Measurements from ENCODE around the gene RBM39. TPM values are rescaled to one million over a fixed set of nuclear protein-coding genes. Genes with fewer than 3 reads are reported as not detected.

Gene RBM39
- total and polyA plus RNA-seq, 9 of the 15 experiments (the other 6 are each of a cell fraction or from before 2014, with no cell fraction given) = 143 to 319 (median 228) TPM

- TF ChIP-seq ZNF740 (CRISPR knock-in tag; IDR thresholded peaks at IDR 0.05) (peak; percentile 71; the same call in 1 of the 2 replicates), ZNF740 (tag; IDR thresholded peaks at IDR 0.05) (peak in 1 of 2 experiments; percentile 55; a peak in 1 of 4 replicates), MYC (IDR thresholded peaks at IDR 0.05; ENCODE audit: low read depth, low read length) (peak; percentile 96), MYC (CRISPR knock-in tag; IDR thresholded peaks at IDR 0.05; ENCODE audit: borderline replicate concordance, low read depth) (peak; percentile 93), POLR2A (conservative IDR thresholded peaks at IDR 0.05) (peak; percentile 99), RBM14 (IDR thresholded peaks at IDR 0.05; ENCODE audit: borderline replicate concordance, insufficient read depth, low read depth, low read length) (0 out of 2 replicates have a peak, but pooled peaks have one; percentile 32), ELF2 (CRISPR knock-in tag; IDR thresholded peaks at IDR 0.05) (0 out of 2 replicates have a peak, but pooled peaks have one; percentile 22), FOXP1 (CRISPR knock-in tag; IDR thresholded peaks at IDR 0.05) (peak; percentile 88; the same call in 1 of the 2 replicates), THRA (IDR thresholded peaks at IDR 0.05) (no peak), PYGO2 (tag; IDR thresholded peaks at IDR 0.05) (no peak), MAZ (CRISPR knock-in tag; conservative IDR thresholded peaks at IDR 0.05 in 1 of 2, IDR thresholded peaks at IDR 0.05 in 1 of 2) (peak; percentile 82 to 92), ZNF311 (CRISPR knock-in tag; IDR thresholded peaks at IDR 0.05) (0 out of 2 replicates have a peak, but pooled peaks have one; percentile 44), HDAC1 (IDR thresholded peaks at IDR 0.05) (peak in 1 of 2 experiments; percentile 14; a peak in 1 of 4 replicates), CEBPB (tag; IDR thresholded peaks at IDR 0.05) (peak; percentile 100), BCL6 (CRISPR knock-in tag; IDR thresholded peaks at IDR 0.05) (no peak), USF2 (CRISPR knock-in tag; IDR thresholded peaks at IDR 0.05) (no peak; the same call in 1 of the 2 replicates), DIDO1 (tag; IDR thresholded peaks at IDR 0.05; ENCODE audit: low read depth) (peak; percentile 31; the same call in 1 of the 2 replicates), ZNF175 (CRISPR knock-in tag; IDR thresholded peaks at IDR 0.05; ENCODE audit: low read depth) (peak; percentile 71; the same call in 1 of the 2 replicates), ZNF316 (IDR thresholded peaks at IDR 0.05) (0 out of 2 replicates have a peak, but pooled peaks have one; percentile 8), NFRKB (IDR thresholded peaks at IDR 0.05; ENCODE audit: low read depth) (peak; percentile 100), ATF6 (CRISPR knock-in tag; IDR thresholded peaks at IDR 0.05) (peak; percentile 30; the same call in 1 of the 2 replicates), HDAC3 (IDR thresholded peaks at IDR 0.05; ENCODE audit: borderline replicate concordance, partially characterized antibody) (peak; percentile 95), HLTF (IDR thresholded peaks at IDR 0.05) (peak; percentile 42; the same call in 1 of the 2 replicates)
Measured at GRCh38 chr20:35741892-35742740, at the start of gene RBM39 (continued).
